Astrocyte of the hippocampus (primary cell): ENCODE data around the gene CIT.
"Not testable (repeated sequence)": the region's sequence is repeated elsewhere in the genome, so short reads cannot be mapped to it uniquely, and the experiment has no call there.

Experiments
- DNase-seq: peaks from one replicate; pipeline ENCODE4 v3.0.0; 2011; ENCODE audit warnings: low read depth, low spot score

The CIT gene

DNA sequence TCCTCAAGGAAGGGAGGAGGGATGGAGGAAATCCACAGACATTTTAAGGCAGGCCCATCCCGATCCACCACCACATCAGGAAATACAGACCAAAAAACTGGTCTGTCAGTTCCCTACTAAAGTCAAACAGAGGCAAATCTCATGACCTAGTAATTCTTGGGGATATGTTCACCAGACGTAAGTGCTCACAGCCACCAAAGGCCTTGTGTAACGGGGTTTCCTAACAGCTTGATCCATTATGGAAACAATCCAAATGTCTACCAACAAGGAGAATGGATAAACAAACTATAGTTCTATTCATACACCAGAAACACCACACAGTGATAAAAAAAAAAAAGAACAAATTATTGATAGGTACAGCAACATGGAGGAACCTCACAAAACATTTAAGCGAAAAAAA is 136.3 kb downstream of the CIT start:
- no peak for DNase-seq

GRCh38 chr12:119735079-119735478 is 142.0 kb downstream of the CIT start:
- DNase-seq = no peak

GRCh38 chr12:119730381-119730780 is 146.7 kb downstream of the CIT start:
- no peak for DNase-seq

DNA sequence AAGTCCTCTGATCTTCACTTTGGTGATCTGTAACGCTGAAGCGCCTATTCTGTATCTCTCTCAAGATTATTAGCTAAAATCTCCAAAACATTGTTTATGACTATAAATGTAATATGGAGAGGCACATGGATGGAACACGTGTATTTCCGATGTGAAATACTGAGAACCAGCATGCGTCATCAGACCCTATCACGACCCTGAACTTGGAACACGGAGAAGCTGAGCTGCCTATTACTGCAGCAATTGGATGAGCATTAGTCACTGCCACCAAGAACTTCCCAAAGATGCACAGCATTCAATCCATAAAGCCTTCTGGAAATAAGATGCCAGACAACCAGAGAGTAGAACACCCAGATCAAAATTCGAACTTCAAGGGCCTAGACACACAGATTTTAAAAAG is 147.2 kb downstream of the CIT start:
- DNase-seq = no peak

DNA sequence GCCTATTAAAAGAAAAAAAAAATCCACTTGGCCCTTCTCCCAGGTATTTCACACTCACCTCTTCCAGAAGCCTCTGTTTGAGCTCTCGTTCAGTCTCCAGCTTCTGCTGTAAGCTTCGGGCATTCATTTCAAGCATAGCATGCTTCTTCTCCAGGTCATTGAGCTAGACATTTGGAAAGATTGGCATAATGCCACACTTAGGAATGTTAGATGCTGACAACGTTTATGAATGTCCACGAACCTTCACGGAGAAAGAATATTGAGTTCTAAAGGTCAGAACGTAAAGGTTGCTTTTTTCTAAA is 148.7 kb downstream of the CIT start:
- peak; percentile 35 for DNase-seq

DNA sequence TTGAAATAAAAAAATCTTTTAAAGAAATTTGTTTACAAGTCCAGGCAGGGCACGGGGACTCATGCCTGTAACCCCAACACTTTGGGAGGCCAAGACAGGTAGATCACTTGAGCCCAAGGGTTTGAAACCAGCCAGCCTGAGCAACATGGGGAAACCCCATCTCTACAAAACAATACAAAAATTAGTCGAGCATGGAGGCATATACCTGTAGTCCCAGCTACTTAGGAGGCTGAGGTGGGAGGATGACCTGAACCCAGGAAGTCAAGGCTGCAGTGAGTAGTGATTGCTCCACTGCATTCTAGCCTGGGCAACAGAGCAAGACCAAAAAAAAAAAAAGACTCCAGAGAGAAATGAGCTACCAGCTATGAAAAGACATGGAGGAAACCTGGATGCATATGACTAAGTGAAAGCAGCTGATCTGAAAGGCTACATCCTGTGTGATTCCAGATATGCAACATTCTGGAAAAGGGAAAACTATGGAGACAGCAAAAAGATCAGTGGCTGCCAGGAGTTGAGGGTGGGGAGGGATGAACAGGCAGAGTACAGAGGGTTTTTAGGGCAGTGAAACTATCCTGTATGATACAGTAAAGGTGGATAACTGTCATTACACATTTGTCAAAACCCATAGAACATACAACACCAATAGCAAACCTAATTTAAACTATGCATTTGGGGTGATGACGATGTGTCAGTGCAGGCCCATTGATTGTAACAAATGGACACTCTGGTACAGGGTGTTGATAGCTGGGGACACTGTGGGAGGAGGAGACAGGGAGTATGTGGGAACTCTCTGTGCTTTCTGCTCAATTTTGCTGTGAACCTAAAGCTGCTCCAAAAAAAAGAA is 149.3 kb downstream of the CIT start:
- no peak for DNase-seq

- DNase-seq = peak; percentile 11
These were observed 151.6 kb downstream of the CIT start for GRCh38 chr12:119725523-119725922.

GRCh38 chr12:119721306-119721705 is 155.8 kb downstream of the CIT start:
- DNase-seq = no peak

- no peak for DNase-seq
These were observed 156.8 kb downstream of the CIT start for GRCh38 chr12:119720349-119720748.

- no peak for DNase-seq
These were observed 159.0 kb downstream of the CIT start for GRCh38 chr12:119718141-119718540.

GRCh38 chr12:119715268-119715620 is 161.9 kb downstream of the CIT start:
- DNase-seq = peak; percentile 29

- no peak for DNase-seq
These were observed 162.4 kb downstream of the CIT start for GRCh38 chr12:119714614-119715267.

GRCh38 chr12:119713551-119714031 is 163.5 kb downstream of the CIT start:
- no peak for DNase-seq

- no peak for DNase-seq
These were observed 164.4 kb downstream of the CIT start for GRCh38 chr12:119712721-119713120.

DNA sequence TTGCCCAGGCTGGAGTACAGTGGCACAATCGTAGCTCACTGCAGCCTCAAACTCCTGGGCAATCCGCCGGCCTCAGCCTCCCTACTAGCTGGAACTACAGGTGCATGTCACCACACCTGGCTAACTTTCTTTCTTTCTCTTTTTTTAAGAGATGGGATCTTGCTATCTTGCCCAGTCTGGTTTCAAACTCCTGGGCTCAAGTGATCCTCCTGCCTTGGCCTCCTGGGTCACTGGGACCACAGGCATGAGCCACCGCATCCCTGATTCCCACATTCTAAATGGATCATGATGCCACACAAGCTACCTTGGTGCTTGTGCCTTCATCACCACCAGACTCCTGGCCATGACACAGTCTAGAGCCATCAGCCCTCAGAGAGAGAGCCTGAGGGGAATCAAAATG is 165.4 kb downstream of the CIT start:
- no peak for DNase-seq

DNA sequence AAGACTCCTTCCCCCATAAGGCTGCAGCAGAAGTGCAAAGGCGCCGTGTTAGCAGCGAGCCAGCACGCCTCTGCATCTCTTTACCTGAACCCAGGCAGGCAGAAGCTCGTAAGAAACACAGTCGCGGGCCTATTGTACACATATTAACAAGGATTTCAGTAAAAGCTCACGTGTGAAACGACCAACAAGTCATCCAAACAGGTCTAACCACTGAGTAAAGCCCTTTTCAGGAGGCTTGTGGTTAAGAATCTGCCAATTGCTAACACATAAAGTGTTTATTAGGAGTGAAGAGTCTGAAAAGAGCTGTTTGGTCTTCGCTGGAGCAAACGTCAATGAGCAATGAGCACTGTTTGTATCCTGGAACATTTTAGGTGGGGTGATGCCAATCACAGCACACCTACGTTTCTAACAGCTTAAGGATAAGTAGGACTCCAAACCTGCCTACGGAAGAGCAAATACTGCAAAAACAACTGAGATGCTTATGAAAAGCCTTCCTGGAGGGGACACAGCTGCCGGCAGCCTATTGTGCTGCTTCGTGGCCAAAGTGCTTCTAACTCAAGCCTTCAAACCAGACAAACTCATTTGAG is 166.1 kb downstream of the CIT start:
- DNase-seq = no peak

DNA sequence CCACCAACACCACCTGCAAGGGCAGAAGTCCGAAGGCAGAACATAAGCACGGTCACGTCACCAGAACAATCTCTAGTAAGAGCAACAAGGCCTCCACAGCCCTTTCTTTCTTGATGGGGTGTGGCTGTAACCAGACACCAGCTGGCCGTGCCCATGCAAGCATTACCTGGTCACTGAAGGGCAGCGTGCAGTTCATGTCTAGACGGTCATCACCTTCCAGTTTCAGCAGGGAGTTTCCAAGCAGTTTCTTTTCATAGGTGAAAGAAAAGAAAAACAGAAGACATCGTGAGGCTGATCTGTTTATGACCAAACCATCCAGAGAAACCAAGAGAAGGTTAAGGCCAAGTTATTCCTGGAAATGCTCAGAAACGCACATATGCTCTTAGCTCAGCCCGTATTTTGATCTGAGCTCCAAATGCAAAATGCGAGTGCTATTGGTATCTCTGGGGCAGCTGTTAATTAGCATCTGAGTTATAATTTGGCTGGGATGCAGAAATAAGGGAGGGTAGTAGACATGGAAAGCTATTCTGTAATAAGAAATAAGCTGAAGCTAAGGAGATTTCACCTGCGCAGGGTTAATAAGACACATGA is 166.7 kb downstream of the CIT start:
- DNase-seq = no peak

DNA sequence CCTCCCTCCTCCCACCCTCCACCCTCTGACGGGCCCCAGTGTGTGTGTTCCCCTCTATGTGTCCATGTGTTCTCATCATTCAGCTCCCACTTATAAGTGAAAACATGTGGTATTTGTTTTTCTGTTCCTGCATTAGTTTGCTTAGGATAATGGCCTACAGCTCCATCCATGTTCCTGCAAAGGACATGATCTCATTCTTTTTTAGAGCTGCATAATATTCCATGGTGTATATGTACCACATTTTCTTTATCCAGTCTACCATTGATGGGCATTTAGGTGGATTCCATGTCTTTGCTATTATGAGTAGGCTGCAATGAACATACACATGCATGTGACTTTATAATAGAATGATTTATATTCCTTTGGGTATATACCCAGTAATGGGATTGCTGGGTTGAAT is 170.7 kb downstream of the CIT start:
- DNase-seq = not testable (repeated sequence)

DNA sequence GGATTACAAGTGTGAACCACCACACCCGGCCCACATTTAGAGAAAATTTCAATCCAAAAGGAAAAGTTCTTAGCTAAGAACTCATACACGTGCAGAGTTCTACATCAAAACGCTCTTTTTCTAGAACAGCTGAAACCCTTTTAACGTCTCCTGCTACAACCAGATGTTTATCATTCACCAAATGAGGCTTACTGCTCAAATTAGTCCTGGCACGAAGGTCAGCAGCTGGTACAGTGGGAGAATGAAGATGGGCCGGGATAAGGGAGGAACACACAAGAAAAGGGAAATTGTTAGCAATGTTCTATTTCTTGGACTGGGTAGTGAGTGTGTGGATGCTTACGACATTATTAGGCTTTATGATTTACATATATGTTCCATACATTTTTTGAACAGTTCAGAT is 171.9 kb downstream of the CIT start:
- no peak for DNase-seq

GRCh38 chr12:119704065-119704747 is 172.9 kb downstream of the CIT start:
- DNase-seq = peak; percentile 28

DNA sequence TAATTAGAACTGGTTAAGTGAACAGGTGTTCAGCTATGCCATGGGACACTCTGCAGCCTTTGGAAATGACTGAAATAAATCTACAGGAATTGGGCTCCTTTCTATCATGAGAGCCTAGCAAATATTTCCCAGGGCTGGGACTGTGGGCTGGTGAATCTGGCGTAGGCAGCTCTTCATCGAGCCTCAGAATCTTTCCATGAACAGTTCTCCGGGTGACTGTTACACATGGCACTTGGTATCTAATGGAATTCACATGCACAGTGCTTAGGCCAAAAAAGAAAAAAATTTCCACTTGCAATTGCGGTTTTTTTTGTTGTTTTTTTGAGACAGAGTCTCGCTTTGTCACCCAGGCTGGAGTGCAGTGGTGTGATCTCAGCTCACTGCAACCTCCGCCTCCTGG is 177.0 kb downstream of the CIT start:
- no peak for DNase-seq

- peak; percentile 24 for DNase-seq
These were observed 177.8 kb downstream of the CIT start for GRCh38 chr12:119699199-119699760.
